Calu3 (cell line): ENCODE results near the gene HS3ST6. TPM values are rescaled to one million over a fixed set of nuclear protein-coding genes. Genes with fewer than 3 reads are reported as not detected.
A peak's percentile ranks its signal among the peaks of the same experiment; 100 is the strongest.

Experiments used
- Bru-seq: library from RNA; stranded (reverse); fragments of 400-500 nt; gene quantifications from one replicate; lab custom pipeline; 2021; lab: Mats Ljungman, UMichigan
- BruChase-seq, 2 experiments: library from RNA; stranded (reverse); fragments of 400-500 nt; gene quantifications; one replicate each; lab custom pipeline; 2021; lab: Mats Ljungman, UMichigan
- BruUV-seq: library from RNA; stranded (reverse); fragments of 400-500 nt; replicated peaks from 2 replicates; lab custom pipeline; 2021; lab: Mats Ljungman, UMichigan
- CTCF ChIA-PET: fragments of 300-600 bp; sonication (Branson Sonifier 250); formaldehyde crosslinking; loops from one replicate; lab custom pipeline; 2022; ENCODE audit warnings: antibody characterized with exemption; lab: Charles Lee
- DNase-seq: peaks from one replicate; pipeline ENCODE4 v3.0.0; 2022
- H3K27ac Mint-ChIP-seq: one replicate; pipeline ENCODE4 v1.8.0; 2022; ENCODE audit warnings: mixed read lengths; ENCODE audit not compliant: unreplicated experiment
- H3K27me3 Mint-ChIP-seq: one replicate; pipeline ENCODE4 v1.8.0; 2022; ENCODE audit warnings: mixed read lengths; ENCODE audit not compliant: unreplicated experiment
- H3K36me3 Mint-ChIP-seq: one replicate; pipeline ENCODE4 v1.8.0; 2022; ENCODE audit warnings: mild to moderate bottlenecking, moderate library complexity, mixed read lengths; ENCODE audit not compliant: insufficient read depth, unreplicated experiment
- H3K4me1 Mint-ChIP-seq: one replicate; pipeline ENCODE4 v1.8.0; 2022; ENCODE audit warnings: mild to moderate bottlenecking, low read depth, mixed read lengths; ENCODE audit not compliant: unreplicated experiment
- H3K4me3 Mint-ChIP-seq: one replicate; pipeline ENCODE4 v1.8.0; 2022; ENCODE audit warnings: mild to moderate bottlenecking, low read depth, moderate library complexity, mixed read lengths; ENCODE audit not compliant: unreplicated experiment
- H3K9me3 Mint-ChIP-seq: one replicate; pipeline ENCODE4 v1.8.0; 2022; ENCODE audit warnings: low read depth, mixed read lengths; ENCODE audit not compliant: unreplicated experiment
- intact Hi-C: fragments of 100-400 bp; cut with micrococcal nuclease; formaldehyde crosslinking; loops from one replicate; pipeline ENCODE4 v1.10.0; 2022; ENCODE audit not compliant: unreplicated experiment
- long read RNA-seq: library from polyadenylated mRNA; stranded (forward); transcript quantifications from one replicate; pipeline ENCODE4 v2.0.0, GENCODE V29; 2022
- total RNA-seq: library from RNA; stranded (reverse); gene quantifications from 2 replicates; pipeline ENCODE4 v1.2.3, GENCODE V29; 2022
- TF ChIP-seq, protein P1 (sequence below): fragments of 200-600 bp; IDR thresholded peaks from one replicate; pipeline ENCODE4 v1.8.0; 2022; ENCODE audit warnings: antibody characterized with exemption; ENCODE audit not compliant: unreplicated experiment

Gene HS3ST6
- 0.29 TPM in 1 of 2 replicates, not detected in the other for total RNA-seq
- Bru-seq, nascent RNA = not detected
- BruChase-seq, experiment 1, labeled RNA remaining after a 6-hour chase = not detected
- BruChase-seq, experiment 2, labeled RNA remaining after a 2-hour chase = not detected
- long read RNA-seq = 0 reads

DNA sequence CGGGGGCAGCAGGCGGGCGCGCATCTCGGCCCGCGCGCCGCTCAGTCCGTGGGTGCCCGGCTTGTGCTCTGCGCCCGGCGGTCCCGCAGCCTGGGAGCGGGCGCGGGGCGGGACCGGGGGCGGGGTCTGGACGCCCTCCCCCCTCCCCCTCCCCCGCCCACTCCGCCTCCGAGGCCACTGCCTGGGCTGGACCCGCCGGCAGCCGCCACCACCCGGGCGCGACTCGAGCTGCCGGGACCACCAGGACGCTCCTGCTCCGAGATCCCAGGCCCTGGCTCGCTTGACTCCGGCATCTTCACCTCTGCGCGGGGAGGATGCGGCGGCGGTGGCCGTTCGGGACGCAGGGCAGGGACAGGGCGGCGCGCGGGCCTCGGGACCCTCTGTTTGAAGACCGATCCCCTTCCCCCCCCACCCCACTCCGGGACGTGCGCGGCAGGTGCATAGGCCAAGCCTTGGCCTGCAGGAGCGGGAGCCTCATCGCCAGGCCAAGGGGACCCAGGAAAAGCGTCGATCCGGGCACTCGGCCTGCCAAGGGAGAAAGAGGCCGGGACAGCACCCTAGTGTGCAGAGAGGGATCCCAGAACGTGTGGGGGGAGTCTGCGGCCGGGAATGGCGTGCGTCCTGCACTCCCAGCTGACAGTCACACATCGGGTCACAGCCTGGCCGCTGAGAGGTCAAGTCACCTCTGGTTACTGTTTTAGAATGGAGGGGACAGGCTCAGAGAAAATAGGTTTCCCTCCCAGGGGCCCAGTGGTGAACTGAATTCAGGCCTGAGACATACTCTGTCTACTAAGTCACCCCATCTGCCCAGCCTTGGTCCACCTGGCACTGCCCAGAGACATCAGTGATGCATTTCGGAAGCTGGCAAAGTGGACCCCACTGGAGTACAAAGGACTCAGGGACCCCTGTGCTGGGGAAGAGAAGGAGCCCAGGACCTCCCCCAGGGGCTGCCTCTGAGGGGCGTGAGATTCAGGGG, at the start of gene HS3ST6:
TSS of gene HS3ST6 (minus strand) at position 65 of the 976 bp plus-strand sequence. CDS start 92 bp downstream, outside the sequence.
- DNase-seq = no peak
- H3K36me3 Mint-ChIP-seq = peaks cover 10% of the 10 kb centered on the region
- peaks cover 24% of the 10 kb centered on the region for H3K4me1 Mint-ChIP-seq
- intact Hi-C loops = no loop called here
- peaks cover 92% of the 10 kb centered on the region for H3K27me3 Mint-ChIP-seq
- no TSS peak for BruUV-seq
- H3K4me3 Mint-ChIP-seq = peak within 1 kb of the TSS; percentile 21
- no peaks in the 10 kb centered on the region for H3K9me3 Mint-ChIP-seq
- CTCF ChIA-PET = interaction anchor here (0.6 kb wide), 2 partner anchors 45 to 1104 kb away, joined by 3 to 4 read pairs; no protein-coding TSS in a partner anchor
- no peak within 1 kb of the TSS for H3K27ac Mint-ChIP-seq
- TF ChIP-seq, protein P1, sequence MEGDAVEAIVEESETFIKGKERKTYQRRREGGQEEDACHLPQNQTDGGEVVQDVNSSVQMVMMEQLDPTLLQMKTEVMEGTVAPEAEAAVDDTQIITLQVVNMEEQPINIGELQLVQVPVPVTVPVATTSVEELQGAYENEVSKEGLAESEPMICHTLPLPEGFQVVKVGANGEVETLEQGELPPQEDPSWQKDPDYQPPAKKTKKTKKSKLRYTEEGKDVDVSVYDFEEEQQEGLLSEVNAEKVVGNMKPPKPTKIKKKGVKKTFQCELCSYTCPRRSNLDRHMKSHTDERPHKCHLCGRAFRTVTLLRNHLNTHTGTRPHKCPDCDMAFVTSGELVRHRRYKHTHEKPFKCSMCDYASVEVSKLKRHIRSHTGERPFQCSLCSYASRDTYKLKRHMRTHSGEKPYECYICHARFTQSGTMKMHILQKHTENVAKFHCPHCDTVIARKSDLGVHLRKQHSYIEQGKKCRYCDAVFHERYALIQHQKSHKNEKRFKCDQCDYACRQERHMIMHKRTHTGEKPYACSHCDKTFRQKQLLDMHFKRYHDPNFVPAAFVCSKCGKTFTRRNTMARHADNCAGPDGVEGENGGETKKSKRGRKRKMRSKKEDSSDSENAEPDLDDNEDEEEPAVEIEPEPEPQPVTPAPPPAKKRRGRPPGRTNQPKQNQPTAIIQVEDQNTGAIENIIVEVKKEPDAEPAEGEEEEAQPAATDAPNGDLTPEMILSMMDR = no peak

DNA sequence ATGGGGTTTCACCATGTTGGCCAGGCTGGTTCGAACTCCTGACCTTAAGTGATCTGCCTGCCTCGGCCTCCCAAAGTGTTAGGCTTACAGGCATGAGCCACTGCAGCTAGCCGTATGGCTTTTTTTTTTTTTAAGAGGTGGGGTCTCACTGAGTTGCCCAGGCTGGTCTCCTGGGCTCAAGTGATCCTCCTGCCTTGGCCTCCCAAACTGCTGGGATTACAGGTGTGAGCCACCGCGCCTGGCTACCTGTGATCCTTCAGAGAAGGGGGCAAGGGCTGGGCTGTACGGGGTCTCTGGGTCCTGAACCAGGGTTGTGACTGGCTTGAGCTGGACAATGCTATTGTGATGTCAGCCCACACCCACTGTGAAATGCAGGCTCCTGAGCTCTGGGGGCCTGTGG, 48.2 kb upstream of the HS3ST6 start, which contains the start of gene RNF151:
TSS of gene RNF151 (plus strand) at position 397 of the 400 bp plus-strand sequence. CDS start 26 bp downstream, outside the sequence.
- peaks cover 58% of the 10 kb centered on the region for H3K36me3 Mint-ChIP-seq
- H3K9me3 Mint-ChIP-seq = no peaks in the 10 kb centered on the region
- TF ChIP-seq, protein P1 = no peak
- peak within 1 kb of the TSS; percentile 74 for H3K4me3 Mint-ChIP-seq
- intact Hi-C loops = no loop called here
- peaks cover 16% of the 10 kb centered on the region for H3K4me1 Mint-ChIP-seq
- no TSS peak for BruUV-seq
- no peak for DNase-seq
- CTCF ChIA-PET = interaction anchor here (0.6 kb wide), 1 partner anchor 319 kb away, joined by 8 read pairs; no protein-coding TSS in a partner anchor
- no peaks in the 10 kb centered on the region for H3K27me3 Mint-ChIP-seq
- H3K27ac Mint-ChIP-seq = peak within 1 kb of the TSS; percentile 68

DNA sequence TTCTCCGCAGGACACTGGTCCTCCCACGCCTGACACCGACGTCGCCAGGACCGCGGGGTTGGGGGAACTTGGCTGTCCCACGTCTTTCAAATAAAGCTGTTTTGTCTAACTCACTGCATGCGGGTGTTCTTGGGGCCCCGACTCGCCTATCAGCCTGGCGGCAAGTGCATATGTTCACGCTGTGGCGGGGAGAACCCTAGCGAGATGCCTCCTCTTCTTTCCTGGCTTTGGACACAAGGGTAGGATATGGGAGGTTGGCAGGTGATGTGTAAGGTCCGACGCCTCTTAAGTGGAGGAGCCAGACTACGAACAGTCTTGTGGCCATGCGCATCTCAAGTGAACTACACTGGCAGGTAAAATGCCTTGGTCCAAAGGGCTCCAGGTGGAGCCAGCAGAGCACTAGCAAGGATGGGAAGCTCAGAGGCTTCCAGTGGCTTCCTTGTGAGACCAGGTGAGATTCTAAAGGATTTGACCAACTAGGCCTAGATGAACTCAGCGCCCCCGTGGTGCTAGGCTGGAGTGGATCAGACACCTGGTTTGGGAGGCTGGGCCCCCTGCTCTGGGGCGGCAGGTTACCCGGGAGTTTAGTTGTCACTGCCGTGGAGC, 47.3 kb upstream of the HS3ST6 start:
- peak overlapping the region; percentile 68 for H3K27ac Mint-ChIP-seq
- TF ChIP-seq, protein P1 = no peak
- DNase-seq = no peak
- H3K27me3 Mint-ChIP-seq = no peaks in the 10 kb centered on the region
- intact Hi-C loops = no loop called here
- CTCF ChIA-PET = interaction anchor here (1.0 to 1.5 kb wide), 2 partner anchors 17 to 38 kb away, joined by 3 to 5 read pairs; no protein-coding TSS in a partner anchor
- BruUV-seq = no TSS peak
- H3K9me3 Mint-ChIP-seq = no peaks in the 10 kb centered on the region
- H3K4me1 Mint-ChIP-seq = peaks cover 26% of the 10 kb centered on the region
- H3K36me3 Mint-ChIP-seq = peaks cover 60% of the 10 kb centered on the region
- H3K4me3 Mint-ChIP-seq = peak overlapping the region; percentile 74
